Esophagus muscularis mucosa (tissue), 3 donors: Measurements from ENCODE around the gene FBH1.
"Not testable (repeated sequence)": the region's sequence is repeated elsewhere in the genome, so short reads cannot be mapped to it uniquely, and the experiment has no call there.

Source experiments
- CTCF ChIP-seq, 3 experiments: fragments of 200-600 bp in 2 of 3; fragments of 450-650 bp in 1 of 3; sonication (generic) in 2 of 3; IDR thresholded peaks; one replicate each; pipeline ENCODE4 v1.5.1; 2017 to 2019; ENCODE audit warnings: antibody characterized with exemption in 3 of 3, mild to moderate bottlenecking in 2 of 3, moderate library complexity in 1 of 3
- POLR2A ChIP-seq: fragments of 450-650 bp; IDR thresholded peaks from one replicate; pipeline ENCODE4 v1.6.1; 2017; ENCODE audit warnings: antibody characterized with exemption, moderate library complexity, mild to moderate bottlenecking, low read depth

DNA sequence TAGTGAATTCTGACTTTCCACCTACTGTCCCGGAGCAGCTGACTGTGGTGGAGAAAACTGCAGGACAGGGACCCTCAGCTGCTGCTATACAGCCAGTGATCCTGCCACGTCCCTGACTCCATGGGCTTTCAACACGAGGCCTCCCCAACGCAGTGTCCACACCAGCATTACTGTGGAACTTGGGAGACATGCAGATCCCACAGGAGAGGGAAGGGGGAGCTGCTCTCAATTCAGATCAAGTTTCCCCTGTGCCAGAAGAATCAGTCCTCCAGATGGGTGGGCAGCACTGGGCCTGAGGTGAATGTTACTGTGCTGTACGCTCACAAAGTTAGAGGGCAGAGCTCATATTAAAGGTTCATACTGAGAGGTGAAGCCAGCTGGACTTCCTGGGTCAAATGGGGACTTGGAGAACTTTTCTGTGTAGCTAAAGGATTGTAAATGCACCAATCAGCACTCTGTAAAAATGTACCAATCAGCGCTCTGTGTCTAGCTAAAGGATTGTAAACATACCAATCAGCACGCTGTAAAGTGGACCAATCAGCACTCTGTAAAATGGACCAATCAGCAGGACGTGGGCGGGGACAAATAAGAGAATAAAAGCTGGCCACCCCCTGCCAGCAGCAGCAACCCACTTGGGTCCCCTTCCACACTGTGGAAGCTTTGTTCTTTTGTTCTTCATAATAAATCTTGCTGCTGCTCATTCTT, 26.9 kb upstream of the FBH1 start:
- not testable (repeated sequence) for TF ChIP-seq CTCF (IDR thresholded peaks at IDR 0.05); POLR2A
